NB4 (cell line): ENCODE measurements around the gene RWDD1.

Experiments used
- DNase-seq: peaks from one replicate; pipeline ENCODE4 v3.0.0; 2010; ENCODE audit warnings: low read depth
- H3K4me3 ChIP-seq: one replicate; pipeline ENCODE4 v1.5.1; 2011; ENCODE audit warnings: mild to moderate bottlenecking, low read depth, low read length, moderate library complexity
- CTCF ChIP-seq: IDR thresholded peaks from one replicate; pipeline ENCODE4 v1.5.1; 2012; ENCODE audit warnings: low read depth, low read length
- MAX ChIP-seq: IDR thresholded peaks from 2 replicates; pipeline ENCODE4 v1.6.1; 2011; ENCODE audit warnings: low read depth, low read length
- MYC ChIP-seq: IDR thresholded peaks from 2 replicates; pipeline ENCODE4 v1.6.1; 2011; ENCODE audit warnings: low read depth, low read length
- POLR2A ChIP-seq: IDR thresholded peaks from 2 replicates; pipeline ENCODE4 v1.6.1; 2011; ENCODE audit warnings: mild to moderate bottlenecking; ENCODE audit not compliant: insufficient read length; ENCODE audit errors: extremely low read depth

Gene RWDD1

GRCh38 chr6:116570856-116571682 lies at the start of gene RWDD1:
TSS of gene RWDD1 (plus strand) at chr6:116571504. CDS start at chr6:116571583, 79 bp downstream.
- peak within 1 kb of the TSS; percentile 96 for H3K4me3 ChIP-seq
- peak; percentile 100 for DNase-seq
- TF ChIP-seq CTCF (no peak), MYC (peak; percentile 86), MAX (peak; percentile 94), POLR2A (no peak)

GRCh38 chr6:116522896-116523295 lies 48.4 kb upstream of the RWDD1 start:
- no peak for DNase-seq
- no peak for TF ChIP-seq MYC
- TF ChIP-seq CTCF: no peak
- no peak for TF ChIP-seq POLR2A
- no peak for TF ChIP-seq MAX
- no peak overlapping the region for H3K4me3 ChIP-seq

GRCh38 chr6:116524236-116524635 lies 47.1 kb upstream of the RWDD1 start:
- no peak overlapping the region for H3K4me3 ChIP-seq
- no peak for DNase-seq
- TF ChIP-seq MAX (no peak), MYC (no peak), CTCF (no peak), POLR2A (no peak)

GRCh38 chr6:116528133-116528532 lies 43.2 kb upstream of the RWDD1 start:
- no peak overlapping the region for H3K4me3 ChIP-seq
- no peak for TF ChIP-seq MAX
- TF ChIP-seq POLR2A: no peak
- TF ChIP-seq MYC: no peak
- no peak for TF ChIP-seq CTCF
- DNase-seq: no peak

- no peak for DNase-seq
- TF ChIP-seq MYC (no peak), CTCF (no peak), MAX (no peak), POLR2A (no peak)
- H3K4me3 ChIP-seq: no peak overlapping the region
Measured at GRCh38 chr6:116528780-116529179, 42.5 kb upstream of the RWDD1 start.
